OCI-LY3 (cell line): Measurements from ENCODE around the gene TTPAL.

Experiments used
- H2AFZ ChIP-seq: fragments of 200-600, 300-600 bp; shearing (Covaris generic); 2 replicates; pipeline ENCODE4 v1.6.0; 2014; ENCODE audit warnings: antibody characterized with exemption, low read depth, low read length
- H3K27ac ChIP-seq: fragments of 200-600, 300-600 bp; sonication (generic); 2 replicates; pipeline ENCODE4 v1.5.1; 2014; ENCODE audit warnings: mild to moderate bottlenecking, low read length, moderate library complexity, mixed read lengths
- H3K27me3 ChIP-seq: fragments of 200-600, 300-600 bp; sonication (generic); 2 replicates; pipeline ENCODE4 v1.6.1; 2014; ENCODE audit warnings: low read depth, low read length, mixed read lengths
- H3K36me3 ChIP-seq: fragments of 200-600, 300-600 bp; sonication (generic); replicated peaks from 2 replicates; pipeline ENCODE3; 2014; ENCODE audit warnings: low read depth, low read length, mixed read lengths
- H3K4me1 ChIP-seq: fragments of 300-600, 200-600 bp; sonication (generic); 2 replicates; pipeline ENCODE4 v1.6.1; 2014; ENCODE audit warnings: low read length, mixed read lengths
- H3K4me2 ChIP-seq: fragments of 200-600, 300-600 bp; sonication (generic); 2 replicates; pipeline ENCODE4 v1.6.1; 2014; ENCODE audit warnings: low read length, mixed read lengths
- H3K4me3 ChIP-seq: fragments of 300-600, 200-600 bp; sonication (generic); 2 replicates; pipeline ENCODE4 v1.5.1; 2014; ENCODE audit warnings: antibody characterized with exemption, mild to moderate bottlenecking, low read length, moderate library complexity
- H3K79me2 ChIP-seq: fragments of 300-600, 200-600 bp; shearing (Covaris generic); 2 replicates; pipeline ENCODE4 v1.6.1; 2014; ENCODE audit warnings: mild to moderate bottlenecking, low read length, mixed read lengths
- H3K9ac ChIP-seq: fragments of 300-600, 200-600 bp; shearing (Covaris generic); 2 replicates; pipeline ENCODE4 v1.6.0; 2014; ENCODE audit warnings: mild to moderate bottlenecking, low read length, moderate library complexity
- H3K9me3 ChIP-seq: fragments of 200-600, 300-600 bp; shearing (Covaris generic); 2 replicates; pipeline ENCODE4 v1.6.1; 2014; ENCODE audit warnings: low read length, mixed read lengths; ENCODE audit not compliant: insufficient read depth
- H4K20me1 ChIP-seq: fragments of 200-600, 300-600 bp; sonication (generic); 2 replicates; pipeline ENCODE4 v1.6.1; 2016; ENCODE audit warnings: low read length, mixed read lengths; ENCODE audit not compliant: insufficient read depth
- CTCF ChIP-seq: fragments of 200-600, 300-600 bp; sonication (generic); IDR thresholded peaks from 2 replicates; pipeline ENCODE4 v1.5.1; 2014; ENCODE audit warnings: antibody characterized with exemption, low read length, low read depth
- EZH2phosphoT487 ChIP-seq: fragments of 200-600 bp; shearing (Covaris generic); IDR thresholded peaks from 2 replicates; pipeline ENCODE4 v1.6.1; 2018; ENCODE audit warnings: antibody characterized with exemption, mixed run types, low read depth

TTPAL gene

DNA sequence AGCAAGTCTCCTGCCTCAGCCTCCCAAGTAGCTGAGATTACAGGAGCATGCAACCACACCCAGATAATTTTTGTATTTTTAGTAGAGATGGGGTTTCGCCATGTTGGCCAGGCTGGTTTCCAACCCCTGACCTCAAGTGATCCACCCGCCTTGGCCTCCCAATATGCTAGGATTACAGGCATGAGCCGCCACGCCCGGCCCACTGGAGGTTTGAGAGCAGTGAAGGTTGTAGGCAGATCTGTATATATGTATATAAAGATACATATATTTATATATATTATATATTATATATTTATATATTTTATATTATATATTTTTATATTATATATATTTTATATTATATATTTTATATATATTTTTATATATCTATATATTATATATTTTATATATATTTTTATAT lies 38.2 kb upstream of the TTPAL start:
- peaks cover 9% of the 10 kb centered on the region for H3K27me3 ChIP-seq
- no peaks in the 10 kb centered on the region for H3K4me1 ChIP-seq
- no peak overlapping the region for H3K4me2 ChIP-seq
- H3K79me2 ChIP-seq = no peaks in the 10 kb centered on the region
- no peak overlapping the region for H3K4me3 ChIP-seq
- no peak overlapping the region for H2AFZ ChIP-seq
- TF ChIP-seq CTCF = no peak
- TF ChIP-seq EZH2phosphoT487 = no peak
- H3K27ac ChIP-seq = no peak overlapping the region
- no peaks in the 10 kb centered on the region for H3K36me3 ChIP-seq
- no peak overlapping the region for H3K9ac ChIP-seq
- H3K9me3 ChIP-seq = no peaks in the 10 kb centered on the region
- no peaks in the 10 kb centered on the region for H4K20me1 ChIP-seq

- Histone ChIP-seq H3K27ac (no peak overlapping the region), H3K79me2 (no peaks in the 10 kb centered on the region), H2AFZ (no peak overlapping the region), H3K4me2 (no peak overlapping the region), H3K9me3 (no peaks in the 10 kb centered on the region), H4K20me1 (no peaks in the 10 kb centered on the region), H3K36me3 (no peaks in the 10 kb centered on the region), H3K4me3 (no peak overlapping the region), H3K27me3 (peaks cover 3% of the 10 kb centered on the region; the same call in 1 of the 2 replicates), H3K4me1 (no peaks in the 10 kb centered on the region), H3K9ac (no peak overlapping the region)
- no peak for TF ChIP-seq EZH2phosphoT487
- TF ChIP-seq CTCF = no peak
Measured at GRCh38 chr20:44438782-44439181, 36.9 kb upstream of the TTPAL start.

DNA sequence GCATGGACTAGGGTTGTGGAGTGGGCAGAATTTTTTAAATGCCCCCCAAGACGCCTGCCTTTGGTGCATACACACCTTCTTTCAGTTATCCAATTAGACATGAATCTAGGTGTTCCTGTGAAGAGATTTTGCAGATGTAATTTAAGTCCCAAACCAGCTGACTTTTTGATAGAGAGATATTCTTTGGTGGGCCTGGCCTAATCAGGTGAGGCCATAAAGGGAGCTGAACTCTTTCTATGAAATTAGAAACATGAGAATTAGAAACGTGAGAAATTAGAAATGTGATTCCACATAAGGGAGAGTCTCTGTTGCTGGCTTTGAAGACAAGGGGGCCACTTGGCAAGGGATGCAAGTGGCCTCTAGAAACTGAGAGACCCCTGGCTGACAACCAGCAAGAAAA lies 36.4 kb upstream of the TTPAL start:
- H3K4me3 ChIP-seq = no peak overlapping the region
- H4K20me1 ChIP-seq = no peaks in the 10 kb centered on the region
- no peaks in the 10 kb centered on the region for H3K36me3 ChIP-seq
- TF ChIP-seq EZH2phosphoT487 (no peak), CTCF (no peak)
- no peak overlapping the region for H2AFZ ChIP-seq
- no peak overlapping the region for H3K9ac ChIP-seq
- H3K27me3 ChIP-seq = no peaks in the 10 kb centered on the region
- no peaks in the 10 kb centered on the region for H3K9me3 ChIP-seq
- no peak overlapping the region for H3K27ac ChIP-seq
- no peak overlapping the region for H3K4me2 ChIP-seq
- H3K4me1 ChIP-seq = no peaks in the 10 kb centered on the region
- H3K79me2 ChIP-seq = no peaks in the 10 kb centered on the region

- Histone ChIP-seq H4K20me1 (no peaks in the 10 kb centered on the region), H2AFZ (no peak overlapping the region), H3K36me3 (no peaks in the 10 kb centered on the region), H3K27me3 (0 out of 2 replicates have a peak, but pooled peaks cover 2% of the 10 kb centered on the region), H3K4me2 (no peak overlapping the region), H3K9ac (no peak overlapping the region), H3K4me1 (no peaks in the 10 kb centered on the region), H3K9me3 (no peaks in the 10 kb centered on the region), H3K4me3 (no peak overlapping the region), H3K27ac (no peak overlapping the region), H3K79me2 (no peaks in the 10 kb centered on the region)
- TF ChIP-seq EZH2phosphoT487 (no peak), CTCF (no peak)
Measured at GRCh38 chr20:44442298-44443070, 33.2 kb upstream of the TTPAL start.
